Effector CD4-positive, alpha-beta T cell (primary cell): ENCODE data around the gene CPXM2.

Experiments
- DNase-seq: peaks from one replicate; pipeline ENCODE4 v3.0.0-alpha.2; 2020

CPXM2 gene

GRCh38 chr10:123868038-123869019 lies 23.3 kb downstream of the CPXM2 start:
- no peak for DNase-seq

GRCh38 chr10:123865880-123866279 lies 25.7 kb downstream of the CPXM2 start:
- no peak for DNase-seq

DNA sequence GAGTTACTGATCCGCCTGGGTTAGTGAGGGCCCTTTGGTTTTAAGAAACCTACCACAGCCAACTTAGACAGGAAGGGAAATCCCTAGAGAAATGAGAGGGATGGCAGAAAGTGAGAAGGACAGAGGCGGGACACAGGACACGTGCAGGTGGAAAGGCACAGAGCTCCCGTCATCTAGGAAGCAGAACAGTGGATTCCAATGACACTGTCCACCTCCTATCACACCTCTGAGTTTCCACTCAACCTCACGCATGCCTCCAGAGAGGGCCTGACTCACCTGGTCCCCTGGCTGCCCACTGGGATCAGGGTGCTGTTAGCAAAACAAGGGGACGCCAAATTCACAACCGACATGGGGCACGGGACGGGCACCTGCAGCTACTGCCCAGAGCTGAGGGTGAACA lies 26.3 kb downstream of the CPXM2 start:
- DNase-seq: no peak

GRCh38 chr10:123864923-123865322 lies 26.7 kb downstream of the CPXM2 start:
- no peak for DNase-seq

DNA sequence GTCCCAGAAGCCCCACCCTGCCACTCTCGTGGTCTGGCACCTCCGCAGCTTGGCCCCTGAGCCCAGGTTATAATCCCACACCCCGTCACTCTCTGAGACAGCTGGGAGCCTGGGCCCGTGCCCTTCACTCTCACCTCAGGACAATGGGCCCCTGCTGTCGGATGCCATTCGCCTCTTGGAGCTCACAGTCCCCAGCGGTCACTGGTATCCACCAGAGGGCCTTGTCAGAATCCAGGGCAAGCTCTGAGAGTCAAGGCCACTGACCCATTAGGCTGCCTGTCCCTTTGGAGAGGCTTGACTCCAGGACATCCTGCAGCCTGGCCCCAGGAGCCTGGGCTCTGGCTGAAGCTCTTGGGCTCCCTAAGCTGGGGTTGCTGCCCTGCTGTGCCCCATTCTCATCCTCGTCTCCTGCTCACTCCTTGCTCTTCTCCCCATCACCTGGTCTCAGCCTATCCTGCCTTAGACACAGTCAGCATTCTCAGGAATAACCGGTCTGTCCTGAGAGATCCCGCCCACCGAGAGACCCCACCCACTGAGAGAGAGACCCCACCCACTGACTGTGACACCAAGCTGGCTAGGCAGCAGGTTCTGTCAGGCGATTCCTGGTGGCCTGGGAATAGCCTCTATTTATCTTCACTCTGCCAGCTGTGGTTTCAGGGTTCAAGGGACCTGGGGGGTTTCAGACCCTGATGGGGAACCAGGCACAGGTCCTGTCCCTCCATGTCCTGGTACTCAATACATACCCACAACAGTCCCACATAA lies 27.7 kb downstream of the CPXM2 start:
- no peak for DNase-seq

GRCh38 chr10:123863183-123863575 lies 28.4 kb downstream of the CPXM2 start:
- DNase-seq: no peak

GRCh38 chr10:123862421-123863182 lies 29.0 kb downstream of the CPXM2 start:
- no peak for DNase-seq

DNA sequence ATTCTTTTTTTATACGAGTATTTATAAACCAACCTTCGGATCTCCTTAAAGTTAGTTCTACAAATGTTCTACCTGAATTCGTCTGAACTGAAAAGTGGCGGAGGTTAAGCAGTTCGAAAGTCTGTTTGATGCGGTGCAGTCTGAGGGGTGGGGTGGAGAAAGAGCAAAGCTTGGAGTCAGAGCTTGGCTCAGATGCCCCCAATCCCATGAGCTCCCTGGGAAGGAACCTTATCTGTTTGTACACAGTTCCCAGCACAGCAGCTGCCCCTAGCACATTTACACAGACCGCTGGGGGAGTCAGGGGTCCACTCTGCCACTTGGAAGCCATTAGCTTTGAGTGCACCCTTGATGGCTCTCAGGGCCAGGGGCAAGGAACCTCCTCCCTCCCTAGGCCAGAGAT lies 30.8 kb downstream of the CPXM2 start:
- DNase-seq: no peak

GRCh38 chr10:123860209-123860608 lies 31.4 kb downstream of the CPXM2 start:
- DNase-seq: no peak

GRCh38 chr10:123859653-123860050 lies 32.0 kb downstream of the CPXM2 start:
- DNase-seq: no peak

- no peak for DNase-seq
Measured at GRCh38 chr10:123858907-123859652, 32.5 kb downstream of the CPXM2 start.

- no peak for DNase-seq
Measured at GRCh38 chr10:123858077-123858681, 33.4 kb downstream of the CPXM2 start.

- no peak for DNase-seq
Measured at GRCh38 chr10:123857616-123858015, 34.0 kb downstream of the CPXM2 start.

DNA sequence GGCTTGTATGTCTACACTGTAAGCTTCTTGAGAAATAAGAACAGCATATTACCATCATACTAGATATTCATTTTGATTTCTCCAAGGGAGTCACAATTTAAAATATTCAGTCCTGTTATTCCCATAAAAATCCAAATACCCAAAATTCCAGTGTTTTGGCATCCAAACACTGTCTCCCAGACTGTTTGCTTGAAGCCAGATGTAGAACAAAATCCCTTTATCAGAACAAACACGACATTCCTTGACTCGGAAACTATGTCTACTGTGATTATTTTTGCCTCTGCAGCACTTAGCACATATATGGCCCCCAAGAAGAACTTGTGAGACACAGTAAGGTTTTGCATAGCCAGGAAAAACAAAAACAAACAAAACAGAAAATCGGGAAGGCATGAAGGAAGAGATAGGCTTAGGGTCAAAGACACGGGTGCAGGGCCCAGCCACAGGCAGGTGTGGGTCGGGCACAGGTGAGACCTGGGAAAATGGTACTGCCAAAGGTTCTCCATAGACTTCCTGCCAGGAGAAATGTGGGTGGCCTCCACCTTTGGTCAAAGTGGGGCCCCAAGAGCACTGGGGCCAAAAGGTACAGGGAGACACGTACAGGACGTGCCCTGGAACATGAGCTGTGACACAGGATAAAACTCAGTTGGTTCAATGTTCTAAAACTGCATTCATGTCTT lies 36.5 kb downstream of the CPXM2 start:
- DNase-seq: no peak

- no peak for DNase-seq
Measured at GRCh38 chr10:123854498-123854897, 37.1 kb downstream of the CPXM2 start.

GRCh38 chr10:123854003-123854402 lies 37.6 kb downstream of the CPXM2 start:
- no peak for DNase-seq

- no peak for DNase-seq
Measured at GRCh38 chr10:123852411-123852951, 39.1 kb downstream of the CPXM2 start.

DNA sequence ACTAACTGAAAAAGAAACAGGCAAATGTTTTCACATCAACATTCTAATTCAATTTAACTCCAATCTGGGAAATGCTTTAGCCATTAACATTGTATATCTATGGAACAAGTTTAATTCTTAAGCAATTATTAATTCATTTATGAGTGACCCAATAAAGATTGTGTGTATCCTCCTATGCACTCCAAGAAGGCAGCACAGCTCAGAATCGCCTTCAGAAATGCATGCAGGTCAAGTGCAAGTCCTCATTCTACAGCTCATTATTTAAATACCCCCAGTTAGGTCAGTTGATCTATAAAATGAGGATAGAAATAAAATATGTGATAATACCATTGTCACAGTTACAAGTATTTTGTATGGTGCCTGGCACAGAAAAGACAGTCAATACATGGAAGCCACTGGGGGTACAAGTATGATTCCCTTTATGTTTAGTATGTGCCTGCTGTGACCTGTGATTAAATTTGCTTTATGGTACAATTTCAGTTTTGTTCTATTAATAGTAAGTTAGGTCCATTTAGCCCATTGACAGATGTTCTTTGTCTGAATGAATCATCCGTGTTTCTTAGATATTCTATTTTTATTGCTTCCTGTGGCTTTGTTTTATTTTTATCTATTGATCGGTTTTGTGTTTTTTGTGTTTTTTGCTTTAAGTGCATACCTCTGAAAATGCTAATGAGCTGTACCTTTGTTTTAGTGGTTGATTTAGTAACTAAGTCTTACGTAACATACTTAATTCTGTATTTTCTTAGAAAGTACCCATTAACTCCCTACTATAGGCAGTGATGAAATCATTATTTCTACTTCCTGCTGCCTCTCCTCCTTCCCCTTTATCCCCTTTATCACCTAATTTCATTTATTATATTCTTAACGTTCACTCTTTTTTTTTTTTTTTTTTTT lies 42.8 kb downstream of the CPXM2 start:
- DNase-seq: no peak

DNA sequence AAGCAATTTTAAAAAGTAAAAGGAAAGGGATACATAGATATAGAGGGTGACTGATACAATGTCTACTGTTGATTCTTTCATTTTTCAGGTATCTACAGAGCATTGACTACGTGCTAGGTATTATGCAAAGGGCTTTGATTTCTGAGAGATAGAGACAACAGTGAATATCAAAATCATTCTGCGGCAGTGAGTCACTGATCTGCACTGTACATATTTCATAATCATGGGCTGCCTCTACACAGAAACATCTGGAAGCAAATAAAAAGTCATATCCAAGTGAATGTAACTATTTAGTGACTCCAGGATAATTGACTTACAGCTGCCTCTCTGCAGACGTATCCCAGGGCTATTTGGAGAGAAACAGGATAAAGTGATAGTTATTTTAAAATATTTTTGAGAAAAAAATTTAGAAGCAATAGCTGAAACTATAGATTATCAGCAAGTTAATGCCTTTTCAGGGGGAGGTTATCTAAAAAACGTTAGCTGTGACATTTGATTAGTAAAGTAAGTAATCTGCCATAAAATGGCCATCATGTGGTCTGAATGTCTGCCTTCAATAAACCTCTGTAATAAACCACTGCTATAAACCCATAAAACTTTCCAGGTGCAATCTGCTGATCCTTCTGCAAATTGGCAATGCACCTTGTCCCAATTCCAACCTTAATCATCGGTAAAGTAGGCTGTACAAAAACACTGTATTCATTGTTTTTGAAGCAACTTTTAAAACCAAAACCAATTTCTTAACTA lies 43.7 kb downstream of the CPXM2 start:
- DNase-seq: no peak
